Measurements from ENCODE around the gene ATP11A. TPM values are rescaled to one million over a fixed set of nuclear protein-coding genes. Genes with fewer than 3 reads are reported as not detected.

Gene ATP11A
- total RNA-seq, 1 experiment from 2014 or later, result 80.4 TPM

DNA sequence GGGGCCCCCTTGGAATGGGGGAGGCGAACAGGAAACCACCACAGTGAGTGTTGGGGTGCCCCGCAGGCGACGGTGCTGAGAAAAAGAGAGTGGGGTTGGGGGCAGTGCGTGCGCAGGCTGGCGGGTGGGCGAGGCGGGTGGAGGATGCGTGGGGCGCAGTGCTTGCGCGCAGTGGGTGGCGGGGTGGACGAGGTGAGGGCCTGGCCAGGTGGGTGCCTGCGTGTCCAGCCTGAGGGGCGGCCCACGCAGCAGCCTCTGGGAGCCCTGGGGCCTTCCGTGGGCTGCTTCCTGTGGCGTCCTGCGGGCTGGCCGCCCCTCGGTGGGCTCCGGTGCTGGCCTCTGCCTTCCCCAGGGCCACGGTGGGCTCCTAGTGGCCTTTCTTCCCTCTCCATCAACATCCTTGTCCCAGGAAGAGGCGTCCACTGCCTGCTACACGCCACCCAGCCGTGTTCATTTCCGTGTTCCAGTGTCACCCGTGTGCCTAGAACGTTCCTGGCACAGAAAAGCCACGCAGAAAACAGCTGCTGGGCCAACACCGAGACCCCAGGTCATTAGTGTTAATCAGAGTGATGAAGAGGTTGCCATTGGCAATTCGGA is 7.1 kb downstream of the ATP11A start (continued):
- TF ChIP-seq, protein P1, sequence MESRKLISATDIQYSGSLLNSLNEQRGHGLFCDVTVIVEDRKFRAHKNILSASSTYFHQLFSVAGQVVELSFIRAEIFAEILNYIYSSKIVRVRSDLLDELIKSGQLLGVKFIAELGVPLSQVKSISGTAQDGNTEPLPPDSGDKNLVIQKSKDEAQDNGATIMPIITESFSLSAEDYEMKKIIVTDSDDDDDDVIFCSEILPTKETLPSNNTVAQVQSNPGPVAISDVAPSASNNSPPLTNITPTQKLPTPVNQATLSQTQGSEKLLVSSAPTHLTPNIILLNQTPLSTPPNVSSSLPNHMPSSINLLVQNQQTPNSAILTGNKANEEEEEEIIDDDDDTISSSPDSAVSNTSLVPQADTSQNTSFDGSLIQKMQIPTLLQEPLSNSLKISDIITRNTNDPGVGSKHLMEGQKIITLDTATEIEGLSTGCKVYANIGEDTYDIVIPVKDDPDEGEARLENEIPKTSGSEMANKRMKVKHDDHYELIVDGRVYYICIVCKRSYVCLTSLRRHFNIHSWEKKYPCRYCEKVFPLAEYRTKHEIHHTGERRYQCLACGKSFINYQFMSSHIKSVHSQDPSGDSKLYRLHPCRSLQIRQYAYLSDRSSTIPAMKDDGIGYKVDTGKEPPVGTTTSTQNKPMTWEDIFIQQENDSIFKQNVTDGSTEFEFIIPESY (IDR thresholded peaks at IDR 0.05; ENCODE audit: extremely low read depth, insufficient replicate concordance, low read length), result no peak
- TF ChIP-seq FOSL1 (IDR thresholded peaks at IDR 0.05; ENCODE audit: low read depth) (no peak), POLR2A (IDR thresholded peaks at IDR 0.05; ENCODE audit: borderline replicate concordance, extremely low read depth, insufficient read depth, insufficient read length) (no peak), RAD21 (IDR thresholded peaks at IDR 0.05; ENCODE audit: low read depth) (no peak)

DNA sequence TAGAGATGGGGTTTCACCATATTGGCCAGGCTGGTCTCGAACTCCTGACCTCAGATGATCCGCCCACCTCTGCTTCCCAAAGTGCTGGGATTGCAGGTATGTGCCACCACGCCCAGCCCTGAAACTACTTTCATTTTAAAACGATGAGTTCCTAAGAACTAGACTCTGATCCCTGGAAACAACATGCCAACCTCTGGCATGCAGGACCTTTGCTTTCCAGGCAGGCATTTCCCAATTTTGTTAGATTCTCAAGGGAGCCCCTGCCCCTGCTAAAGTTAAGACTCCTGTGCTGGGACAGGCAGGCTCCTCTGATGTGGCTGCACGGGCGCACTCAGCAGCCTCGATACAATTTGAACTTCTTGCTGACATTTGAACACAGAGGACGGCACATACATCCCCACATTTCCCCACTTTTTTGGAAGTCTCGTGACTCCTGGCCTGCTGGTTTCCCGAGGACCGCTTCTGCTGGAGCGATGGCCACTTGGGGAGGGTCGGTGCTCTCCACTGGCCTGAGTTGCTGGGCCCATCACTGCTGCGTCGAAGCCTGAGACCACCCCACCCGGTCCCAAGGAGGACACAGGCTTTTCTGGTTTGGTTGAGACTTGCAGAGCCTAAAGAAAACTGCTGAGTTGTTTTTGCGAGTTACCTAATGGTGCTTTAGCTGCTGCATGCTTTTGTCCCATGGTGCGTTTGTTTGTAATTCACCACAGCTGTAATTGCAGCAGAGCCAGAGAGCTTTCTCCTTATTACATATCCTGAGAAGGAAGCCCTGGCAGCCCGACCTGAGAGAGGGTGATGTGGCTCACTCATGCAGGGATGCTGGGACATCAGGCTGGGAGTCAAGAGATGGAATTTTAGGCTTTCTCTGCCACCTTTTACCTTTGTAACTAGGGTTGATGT is 8.2 kb downstream of the ATP11A start:
- RAD21 ChIA-PET (ENCODE audit: low non-redundant PET in 1 of 2, low total read pairs in 2 of 2, uncharacterized antibody in 2 of 2, unreplicated experiment in 2 of 2), result no interaction called here
- Histone ChIP-seq H3K4me2 (ENCODE audit: low read length) (no peak overlapping the region), H3K27ac (ENCODE audit: low read depth, low read length) (no peak overlapping the region)

More for the DNA sequence above, 8.2 kb downstream of the ATP11A start:
- Histone ChIP-seq H2AFZ (ENCODE audit: low read depth, low read length, poor library complexity, severe bottlenecking) (no peak overlapping the region), H3K36me3 (ENCODE audit: control insufficient read depth in 1 of 2, insufficient read depth in 2 of 2, low read length in 2 of 2) (0 out of 4 replicates have a peak, but pooled peaks cover 0 to 2% of the 10 kb centered on the region in 2 experiments), H3K27me3 (ENCODE audit: insufficient read depth, low read length) (no peaks in the 10 kb centered on the region), H4K20me1 (ENCODE audit: insufficient read depth) (no peaks in the 10 kb centered on the region; the same call in 1 of the 2 replicates), H3K79me2 (ENCODE audit: insufficient read depth, low read length) (peaks cover 90% of the 10 kb centered on the region), H3K9me2 (ENCODE audit: insufficient read depth) (no peaks in the 10 kb centered on the region), H3K4me1 (ENCODE audit: control insufficient read depth in 1 of 2, insufficient read depth in 2 of 2, low read length in 2 of 2) (peaks cover 0 to 5% of the 10 kb centered on the region in 2 experiments; a peak in 1 of 4 replicates), H3K9ac (ENCODE audit: low read length) (no peak overlapping the region), H3K4me3 (replicated peaks in 1 of 2; ENCODE audit: low read depth in 1 of 2, low read length in 2 of 2) (no peak overlapping the region), H3K9me3 (ENCODE audit: control insufficient read depth in 1 of 2, insufficient read depth in 1 of 2, low read depth in 1 of 2, low read length in 2 of 2) (no peaks in the 10 kb centered on the region)
- no TSS peak for BruUV-seq (replicated peaks)
- no peak for DNase-seq (ENCODE audit: low read depth, low spot score)
- POLR2A ChIA-PET, result no interaction called here
- CTCF ChIA-PET, result no interaction called here
- no peak for ATAC-seq
- intact Hi-C loops (cut with micrococcal nuclease), result no loop called here
- TF ChIP-seq SRF (IDR thresholded peaks at IDR 0.05; ENCODE audit: low read depth), result no peak
- no peak for TF ChIP-seq RAD21 (IDR thresholded peaks at IDR 0.05; ENCODE audit: low read depth)
- TF ChIP-seq FOSL1 (IDR thresholded peaks at IDR 0.05; ENCODE audit: low read depth), result no peak
- no peak for TF ChIP-seq YY1 (IDR thresholded peaks at IDR 0.05; ENCODE audit: extremely low read depth, insufficient replicate concordance, low read depth, low read length)
- no peak for TF ChIP-seq EGR1 (IDR thresholded peaks at IDR 0.05; ENCODE audit: low read depth)
- TF ChIP-seq ELF1 (IDR thresholded peaks at IDR 0.05; ENCODE audit: borderline replicate concordance, low read depth), result no peak
- TF ChIP-seq, protein P2, sequence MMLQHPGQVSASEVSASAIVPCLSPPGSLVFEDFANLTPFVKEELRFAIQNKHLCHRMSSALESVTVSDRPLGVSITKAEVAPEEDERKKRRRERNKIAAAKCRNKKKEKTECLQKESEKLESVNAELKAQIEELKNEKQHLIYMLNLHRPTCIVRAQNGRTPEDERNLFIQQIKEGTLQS (IDR thresholded peaks at IDR 0.05), result no peak
- TF ChIP-seq, protein P3, sequence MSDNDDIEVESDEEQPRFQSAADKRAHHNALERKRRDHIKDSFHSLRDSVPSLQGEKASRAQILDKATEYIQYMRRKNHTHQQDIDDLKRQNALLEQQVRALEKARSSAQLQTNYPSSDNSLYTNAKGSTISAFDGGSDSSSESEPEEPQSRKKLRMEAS (IDR thresholded peaks at IDR 0.05), result no peak
- no peak for TF ChIP-seq ZFX (IDR thresholded peaks at IDR 0.05)
- no peak for TF ChIP-seq EZH2phosphoT487 (IDR thresholded peaks at IDR 0.05; ENCODE audit: borderline replicate concordance)
- TF ChIP-seq SIN3A (IDR thresholded peaks at IDR 0.05; ENCODE audit: low read depth), result no peak

Data from HCT116 (cell line).